Globus pallidus (tissue), 1 donor: ENCODE results near the gene NUP188.

Source experiments
- DNase-seq: peaks from one replicate; pipeline ENCODE4 v3.0.0-alpha.2; 2015; ENCODE audit warnings: low spot score

Gene NUP188

GRCh38 chr9:128947527-128948301 lies at the start of gene NUP188, which contains the start of gene DOLK:
Gene NUP188 (plus strand): TSS chr9:128947699. CDS start chr9:128947720, 21 bp downstream.
Gene DOLK (minus strand): TSS chr9:128947603. CDS start chr9:128947303, 300 bp downstream.
- peak; percentile 90 for DNase-seq

DNA sequence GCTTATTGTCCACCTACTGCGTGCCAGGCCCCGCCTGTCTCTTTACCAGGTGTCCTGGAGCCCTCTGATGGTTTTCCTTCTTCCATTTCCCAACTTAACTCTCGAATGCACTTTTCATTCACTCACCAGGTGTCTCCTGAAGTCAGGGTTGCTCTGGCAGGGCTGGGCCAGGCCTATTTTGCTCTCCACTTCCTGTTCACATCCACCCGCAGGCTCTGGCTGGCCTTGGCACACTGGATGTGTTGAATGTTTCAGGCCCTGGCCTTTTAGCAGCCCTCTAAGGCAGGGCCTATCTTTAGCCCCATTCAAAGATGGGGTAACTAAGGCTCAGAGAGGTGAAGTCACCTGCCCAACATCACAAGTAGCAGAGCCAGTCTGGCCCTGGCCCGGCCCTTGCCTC lies 49.1 kb upstream of the NUP188 start:
- DNase-seq, result no peak

DNA sequence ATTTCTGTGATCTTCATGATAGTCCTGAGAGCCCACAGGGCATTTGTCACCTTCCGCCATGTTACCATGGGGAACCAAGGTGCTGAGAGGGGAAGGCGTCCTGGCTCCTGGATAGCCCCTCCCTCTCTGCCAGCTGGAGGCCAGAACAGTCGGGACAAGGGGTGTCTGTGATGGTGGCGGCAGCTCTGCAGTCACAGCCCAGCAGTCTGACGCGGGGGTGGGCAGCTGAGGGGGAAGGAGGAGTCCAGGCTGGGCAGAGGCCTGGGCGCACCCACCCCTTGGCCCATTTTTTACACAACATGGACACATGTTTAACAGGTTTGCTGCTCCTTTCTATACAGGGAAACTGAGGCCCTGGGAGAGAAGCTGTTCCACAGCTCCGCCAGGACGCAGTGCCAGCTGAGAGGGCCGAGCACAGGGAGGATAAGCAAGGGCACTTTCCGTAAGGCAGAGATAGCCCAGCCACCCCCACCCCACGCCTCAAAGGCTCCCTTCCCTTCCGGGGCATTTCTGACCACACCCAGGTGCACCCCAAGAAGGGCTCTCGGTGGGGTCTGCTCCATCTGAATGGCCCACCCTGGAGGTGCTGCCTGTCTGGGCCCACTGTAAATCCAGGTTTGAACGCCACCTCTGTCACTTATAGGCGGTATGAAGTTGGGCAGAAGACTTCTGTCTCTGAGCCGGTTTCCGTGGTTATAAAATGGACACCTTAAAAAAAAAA lies 48.5 kb upstream of the NUP188 start:
- no peak for DNase-seq

DNA sequence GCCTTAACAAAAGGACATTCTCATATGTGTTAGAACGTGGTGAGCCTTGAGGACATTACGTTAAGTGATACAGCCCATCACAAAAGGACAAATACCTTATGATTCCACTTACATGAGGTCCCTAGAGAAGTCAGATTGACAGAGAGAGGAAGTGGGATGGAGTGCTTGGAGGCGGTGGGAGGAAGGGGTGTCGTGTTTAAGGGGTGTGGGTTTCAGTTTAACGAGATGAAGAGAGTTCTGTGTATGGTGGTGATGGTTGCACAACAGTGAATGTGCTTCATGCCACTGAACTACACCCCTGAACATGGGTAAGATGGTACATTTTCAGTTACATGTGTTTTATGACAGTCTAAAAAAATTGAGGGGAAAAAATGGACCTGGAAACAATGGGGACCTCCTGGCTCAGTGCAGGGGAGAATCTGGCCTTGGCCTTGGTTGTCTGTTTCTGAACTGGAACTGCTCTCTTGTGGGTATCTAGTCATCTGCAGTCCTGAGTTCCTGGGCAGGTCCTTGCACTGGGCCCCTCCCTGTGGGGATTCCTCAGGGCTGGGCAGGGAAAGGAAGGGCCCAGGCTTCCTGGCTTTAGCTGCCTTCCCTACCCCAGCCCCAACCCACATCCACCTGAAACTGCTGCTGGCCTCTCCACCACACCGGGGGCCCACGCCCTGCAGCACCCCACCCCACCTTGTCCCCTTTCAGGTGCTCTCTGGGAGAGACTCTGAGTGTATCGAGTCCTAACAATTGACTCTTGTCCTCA lies 47.8 kb upstream of the NUP188 start:
- DNase-seq, result no peak

DNA sequence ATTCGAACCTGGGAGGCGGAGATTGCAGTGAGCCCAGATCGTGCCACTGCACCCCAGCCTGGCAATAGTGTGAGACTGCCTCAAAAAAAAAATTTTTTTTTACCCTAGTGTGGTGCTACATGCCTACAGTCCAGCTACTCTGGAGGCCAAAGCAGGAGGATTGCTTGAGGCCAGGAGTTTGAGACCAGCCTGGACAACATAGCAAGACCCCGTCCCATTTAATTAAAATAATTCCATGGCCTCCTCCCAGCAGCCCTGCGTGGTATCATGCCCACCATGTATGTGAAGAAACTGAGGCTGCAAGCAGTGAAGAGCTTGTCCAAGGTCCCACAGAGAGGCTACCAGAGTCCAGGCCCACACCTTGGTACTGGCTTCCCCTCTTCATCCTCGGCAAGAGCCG lies 46.1 kb upstream of the NUP188 start:
- no peak for DNase-seq

DNA sequence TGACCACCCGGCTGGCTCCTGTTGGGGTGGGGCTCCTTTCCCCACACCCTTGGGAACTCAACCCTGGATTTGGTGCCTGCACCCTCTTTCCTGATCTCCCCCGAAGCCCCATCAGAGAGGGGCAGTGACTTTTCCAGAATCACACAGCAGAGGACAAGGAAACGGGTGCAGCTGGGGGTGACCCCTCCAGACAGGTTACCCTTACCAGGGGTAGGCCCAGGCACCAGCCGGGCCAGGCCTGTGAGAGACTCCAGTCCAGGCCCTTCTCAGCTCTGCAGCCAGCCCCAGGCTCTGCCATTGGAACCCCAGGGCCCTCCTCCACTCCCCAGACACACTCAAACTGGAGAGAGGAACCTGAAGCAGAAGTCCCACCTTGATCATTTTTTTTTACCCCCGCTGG lies 45.7 kb upstream of the NUP188 start:
- DNase-seq, result no peak

DNA sequence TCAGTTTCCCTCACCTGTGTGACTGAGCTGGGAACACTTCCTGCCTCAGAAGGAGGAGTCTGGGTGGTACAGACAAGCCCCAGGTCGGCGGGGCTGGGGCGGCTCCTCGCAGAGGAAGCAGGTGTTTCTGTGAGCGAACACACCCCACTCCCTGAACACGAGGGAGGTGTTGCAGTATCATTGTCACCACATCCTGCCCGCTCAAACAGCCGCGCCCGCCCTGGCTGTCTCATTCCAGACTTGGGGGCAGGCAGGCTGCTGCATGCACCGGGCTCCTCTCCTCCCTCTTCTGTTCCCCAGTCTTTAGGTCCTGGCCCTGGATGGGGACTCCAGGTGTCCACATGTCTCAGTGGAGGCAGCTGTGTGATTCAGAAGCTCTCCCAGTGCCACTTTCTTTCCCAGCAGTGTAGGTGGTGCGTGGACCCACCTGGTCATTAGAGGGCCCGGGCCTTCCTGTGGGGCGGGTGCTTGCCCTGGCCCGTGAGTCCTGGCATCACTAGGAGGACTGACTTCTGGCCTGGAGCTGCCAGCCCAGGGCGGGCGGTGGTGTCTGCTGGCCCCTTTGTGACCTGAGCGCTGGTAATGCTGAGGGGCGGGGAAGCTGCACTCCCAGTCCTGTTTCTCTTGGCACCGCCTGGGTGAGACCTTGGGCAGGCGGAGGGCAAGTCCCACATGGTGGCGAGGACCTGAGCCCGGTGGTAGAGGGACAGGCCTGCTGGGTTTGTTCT lies 45.0 kb upstream of the NUP188 start:
- no peak for DNase-seq

- DNase-seq, result no peak
These were observed 44.4 kb upstream of the NUP188 start for GRCh38 chr9:128903079-128903461.

- no peak for DNase-seq
These were observed 43.5 kb upstream of the NUP188 start for GRCh38 chr9:128903871-128904620.

DNA sequence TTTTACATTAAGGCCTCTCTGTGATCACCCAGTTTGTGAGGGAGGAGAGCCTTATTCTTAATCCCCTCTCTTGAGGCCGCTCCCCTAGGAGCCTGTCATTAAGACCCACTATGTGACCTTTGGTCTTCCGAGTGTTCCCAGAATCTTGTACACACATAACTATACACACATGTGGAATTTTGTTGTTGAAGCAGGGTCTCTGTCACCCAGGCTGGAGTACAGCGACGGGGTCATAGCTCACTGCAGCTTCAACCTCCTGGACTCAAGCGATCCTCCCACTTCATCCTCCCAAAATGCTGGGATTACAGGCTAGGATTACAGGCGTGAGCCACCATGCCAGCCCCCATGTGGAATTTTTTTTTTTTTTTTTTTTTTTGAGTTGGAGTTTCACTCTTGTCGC lies 41.5 kb upstream of the NUP188 start:
- no peak for DNase-seq

DNA sequence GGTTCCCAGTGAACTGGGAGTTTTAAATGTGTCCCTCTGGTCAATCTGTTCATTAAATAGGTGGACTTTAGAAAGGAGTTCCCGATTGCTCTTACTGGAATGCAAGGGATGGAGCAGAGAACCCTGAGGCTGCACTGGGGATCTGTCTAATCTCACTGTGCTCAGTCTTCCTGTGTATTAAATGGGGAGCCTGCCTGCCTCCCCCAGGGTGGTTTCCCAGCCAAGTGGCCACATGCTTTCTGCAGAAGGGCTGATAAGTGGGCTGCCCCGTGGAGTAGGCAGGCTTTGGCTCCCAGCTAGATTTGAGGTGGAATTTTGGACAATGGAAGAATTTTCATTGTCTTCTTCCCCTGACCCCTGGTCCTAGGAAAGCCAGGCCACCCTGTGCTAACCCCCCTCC lies 40.8 kb upstream of the NUP188 start:
- DNase-seq, result no peak

DNA sequence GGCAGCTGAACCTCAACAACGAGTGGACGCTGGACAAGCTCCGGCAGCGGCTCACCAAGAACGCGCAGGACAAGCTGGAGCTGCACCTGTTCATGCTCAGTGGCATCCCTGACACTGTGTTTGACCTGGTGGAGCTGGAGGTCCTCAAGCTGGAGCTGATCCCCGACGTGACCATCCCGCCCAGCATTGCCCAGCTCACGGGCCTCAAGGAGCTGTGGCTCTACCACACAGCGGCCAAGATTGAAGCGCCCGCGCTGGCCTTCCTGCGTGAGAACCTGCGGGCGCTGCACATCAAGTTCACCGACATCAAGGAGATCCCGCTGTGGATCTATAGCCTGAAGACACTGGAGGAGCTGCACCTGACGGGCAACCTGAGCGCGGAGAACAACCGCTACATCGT lies 39.1 kb upstream of the NUP188 start:
- DNase-seq, result no peak

- no peak for DNase-seq
These were observed 37.6 kb upstream of the NUP188 start for GRCh38 chr9:128909859-128910258.

GRCh38 chr9:128910906-128911305 lies 36.6 kb upstream of the NUP188 start:
- no peak for DNase-seq

- no peak for DNase-seq
These were observed 35.9 kb upstream of the NUP188 start for GRCh38 chr9:128911529-128912035.

DNA sequence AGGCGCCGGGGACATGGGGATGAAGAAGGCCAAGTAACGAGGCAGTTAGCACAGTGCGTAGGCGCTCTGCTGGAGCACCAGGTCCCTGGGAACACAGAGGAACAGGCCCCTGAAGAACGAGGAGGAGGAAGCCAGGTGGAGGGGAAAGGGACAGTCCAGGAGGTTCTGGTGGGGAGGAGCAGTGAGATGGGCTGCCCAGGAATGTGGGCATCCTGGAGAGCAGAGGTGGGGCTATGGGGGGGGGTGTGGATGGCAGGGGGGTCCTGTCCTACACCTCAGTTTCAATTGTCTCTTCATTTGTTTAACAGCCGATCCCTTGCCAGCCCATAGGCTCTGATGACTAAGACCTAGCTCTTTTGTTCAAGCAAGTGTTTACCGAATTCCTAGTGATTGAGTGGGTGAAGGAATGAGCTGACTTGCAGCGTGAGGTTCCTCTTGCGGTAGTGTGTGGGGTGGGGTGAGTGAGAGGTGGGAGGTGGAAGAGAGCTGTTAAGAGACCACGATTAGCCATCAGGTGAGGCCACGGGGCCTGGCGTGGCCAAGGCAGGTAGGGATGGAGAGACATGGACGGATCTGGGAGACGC lies 35.1 kb upstream of the NUP188 start:
- DNase-seq, result no peak

DNA sequence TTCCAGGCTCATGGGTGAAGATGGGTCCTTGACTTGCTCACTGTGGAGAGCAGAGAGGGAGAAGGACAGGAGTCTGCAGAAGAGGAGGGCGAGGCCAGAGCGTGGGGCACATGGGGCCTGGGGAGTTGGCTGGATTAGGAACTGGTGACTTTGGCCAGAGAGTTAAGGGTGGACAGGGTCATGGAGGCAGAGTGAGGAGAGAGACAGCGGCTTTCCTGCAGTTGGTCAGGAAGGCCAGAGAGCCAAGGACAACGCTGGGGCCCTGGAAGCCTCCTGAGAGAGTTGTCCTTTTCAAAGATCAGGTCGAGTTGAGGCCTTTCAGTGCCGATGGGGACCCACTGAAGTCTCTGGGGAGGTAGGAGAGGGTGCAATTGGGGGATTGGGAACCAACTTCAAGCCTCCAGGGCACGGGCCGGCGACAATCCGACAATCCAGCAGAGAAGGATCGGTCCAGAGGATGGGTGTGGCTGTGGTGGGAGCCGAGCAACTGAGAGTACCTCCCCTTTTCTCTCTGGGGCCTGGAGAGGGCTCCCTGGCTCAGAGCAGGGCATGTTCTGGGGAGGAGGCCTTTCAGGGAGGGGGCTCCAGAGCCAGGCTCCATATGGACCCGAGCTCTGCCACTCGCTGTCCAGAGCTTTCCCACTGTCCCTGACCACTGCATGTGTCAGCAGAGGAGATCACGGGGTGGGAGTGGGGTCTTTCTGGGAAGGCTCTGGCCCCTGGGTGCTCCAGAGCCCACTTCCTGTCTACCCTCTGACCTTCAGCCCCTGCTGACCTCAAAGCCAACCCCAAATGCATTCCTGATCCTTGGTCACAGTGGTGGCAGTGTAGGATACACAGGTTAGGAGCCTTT lies 34.2 kb upstream of the NUP188 start:
- DNase-seq, result no peak

DNA sequence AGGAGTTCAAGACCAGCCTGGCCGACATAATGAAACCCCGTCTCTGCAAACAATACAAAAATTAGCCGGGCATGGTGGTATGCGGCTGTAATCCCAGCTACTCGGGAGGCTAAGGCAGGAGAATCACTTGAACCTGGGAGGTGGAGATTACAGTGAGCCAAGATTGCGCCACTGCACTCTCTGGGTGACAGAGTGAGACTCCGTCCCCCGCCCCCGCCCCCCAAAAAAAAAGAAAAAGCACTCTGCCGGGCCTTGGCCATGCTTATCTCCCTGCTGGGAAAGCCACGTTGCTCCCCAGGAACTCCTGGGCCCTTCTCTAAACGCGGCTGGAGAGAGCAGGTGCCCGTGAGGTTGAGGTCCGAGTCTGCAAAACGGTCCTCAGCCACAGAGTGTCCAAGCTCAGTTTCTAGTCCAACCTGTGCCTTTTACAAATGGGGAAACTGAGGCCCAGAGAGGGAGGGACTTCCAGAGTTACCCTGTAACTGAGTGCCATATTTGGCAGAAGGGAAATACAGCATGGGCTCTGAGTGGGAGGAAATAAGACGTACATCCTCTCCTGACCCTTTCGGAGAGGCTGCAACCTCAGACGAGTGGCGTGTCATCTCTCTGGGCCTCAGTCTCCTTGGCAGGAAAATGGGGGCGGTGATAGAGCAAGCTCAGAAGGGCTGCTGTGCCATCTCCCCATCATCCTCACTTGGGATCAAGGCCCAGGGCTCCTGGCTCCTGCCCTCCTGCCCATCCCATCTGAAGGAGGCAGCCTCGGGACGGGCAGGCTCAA lies 33.3 kb upstream of the NUP188 start:
- DNase-seq, result no peak

DNA sequence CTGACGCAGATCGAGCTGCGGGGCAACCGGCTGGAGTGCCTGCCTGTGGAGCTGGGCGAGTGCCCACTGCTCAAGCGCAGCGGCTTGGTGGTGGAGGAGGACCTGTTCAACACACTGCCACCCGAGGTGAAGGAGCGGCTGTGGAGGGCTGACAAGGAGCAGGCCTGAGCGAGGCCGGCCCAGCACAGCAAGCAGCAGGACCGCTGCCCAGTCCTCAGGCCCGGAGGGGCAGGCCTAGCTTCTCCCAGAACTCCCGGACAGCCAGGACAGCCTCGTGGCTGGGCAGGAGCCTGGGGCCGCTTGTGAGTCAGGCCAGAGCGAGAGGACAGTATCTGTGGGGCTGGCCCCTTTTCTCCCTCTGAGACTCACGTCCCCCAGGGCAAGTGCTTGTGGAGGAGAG lies 31.3 kb upstream of the NUP188 start:
- DNase-seq, result no peak
